ENCODE measurements around the gene TCF7L1.

TCF7L1 gene

DNA sequence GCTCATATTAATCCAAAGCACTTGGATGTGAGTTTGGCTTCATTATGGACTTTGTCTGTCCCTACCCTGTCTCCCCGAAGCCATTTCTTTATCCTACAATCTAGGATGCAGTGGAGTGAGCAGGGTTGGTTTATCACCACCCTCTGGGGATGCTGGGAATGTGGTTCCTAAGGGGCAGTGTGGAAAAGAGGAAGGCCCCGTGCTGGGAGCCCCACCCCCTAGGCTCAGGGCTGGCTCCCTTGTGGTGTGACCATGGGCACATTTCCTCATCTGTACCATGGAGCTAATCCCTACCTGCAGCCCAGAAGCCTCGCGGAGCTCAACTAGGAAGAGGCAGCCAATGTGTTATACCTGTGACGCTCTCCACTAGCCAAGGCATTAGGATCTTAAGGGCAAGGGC lies 102.1 kb downstream of the TCF7L1 start:
- H3K36me3 ChIP-seq: no peaks in the 10 kb centered on the region
- no peak overlapping the region for H3K4me3 ChIP-seq (ENCODE audit: low read depth in 1 of 2, low read length in 1 of 2)
- TF ChIP-seq, protein P1, sequence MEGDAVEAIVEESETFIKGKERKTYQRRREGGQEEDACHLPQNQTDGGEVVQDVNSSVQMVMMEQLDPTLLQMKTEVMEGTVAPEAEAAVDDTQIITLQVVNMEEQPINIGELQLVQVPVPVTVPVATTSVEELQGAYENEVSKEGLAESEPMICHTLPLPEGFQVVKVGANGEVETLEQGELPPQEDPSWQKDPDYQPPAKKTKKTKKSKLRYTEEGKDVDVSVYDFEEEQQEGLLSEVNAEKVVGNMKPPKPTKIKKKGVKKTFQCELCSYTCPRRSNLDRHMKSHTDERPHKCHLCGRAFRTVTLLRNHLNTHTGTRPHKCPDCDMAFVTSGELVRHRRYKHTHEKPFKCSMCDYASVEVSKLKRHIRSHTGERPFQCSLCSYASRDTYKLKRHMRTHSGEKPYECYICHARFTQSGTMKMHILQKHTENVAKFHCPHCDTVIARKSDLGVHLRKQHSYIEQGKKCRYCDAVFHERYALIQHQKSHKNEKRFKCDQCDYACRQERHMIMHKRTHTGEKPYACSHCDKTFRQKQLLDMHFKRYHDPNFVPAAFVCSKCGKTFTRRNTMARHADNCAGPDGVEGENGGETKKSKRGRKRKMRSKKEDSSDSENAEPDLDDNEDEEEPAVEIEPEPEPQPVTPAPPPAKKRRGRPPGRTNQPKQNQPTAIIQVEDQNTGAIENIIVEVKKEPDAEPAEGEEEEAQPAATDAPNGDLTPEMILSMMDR (IDR thresholded peaks at IDR 0.05): no peak
- no peaks in the 10 kb centered on the region for H3K9me3 ChIP-seq
- peaks cover 33% of the 10 kb centered on the region for H3K27me3 ChIP-seq
- H3K4me1 ChIP-seq (ENCODE audit: control insufficient read depth in 1 of 2, insufficient read depth in 1 of 2, low read depth in 1 of 2, low read length in 1 of 2): no peaks in the 10 kb centered on the region
- H3K27ac ChIP-seq: no peak overlapping the region

DNA sequence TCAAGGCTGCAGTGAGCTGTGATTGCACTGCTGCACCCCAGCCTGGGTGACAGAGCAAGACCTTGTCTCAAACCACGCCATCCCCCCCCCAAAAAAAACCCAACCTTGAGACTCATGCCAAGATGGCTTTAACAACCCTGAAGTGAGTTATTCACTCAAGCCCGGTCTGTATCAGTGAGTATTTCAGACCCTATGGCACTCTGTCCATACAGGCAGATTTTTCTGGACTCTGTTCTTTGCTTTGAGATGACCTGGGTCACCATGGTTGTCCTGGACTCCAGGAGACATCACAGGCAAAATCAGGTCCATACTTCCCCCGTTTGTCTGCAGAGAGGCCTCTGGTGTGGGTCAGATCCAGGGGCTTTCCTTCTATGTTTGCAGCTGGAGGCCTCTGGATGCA lies 102.9 kb downstream of the TCF7L1 start:
- H3K4me1 ChIP-seq (ENCODE audit: control insufficient read depth in 1 of 2, insufficient read depth in 1 of 2, low read depth in 1 of 2, low read length in 1 of 2): no peaks in the 10 kb centered on the region
- H3K36me3 ChIP-seq: no peaks in the 10 kb centered on the region
- no peak overlapping the region for H3K27ac ChIP-seq
- H3K27me3 ChIP-seq: peaks cover 29% of the 10 kb centered on the region
- H3K9me3 ChIP-seq: no peaks in the 10 kb centered on the region
- TF ChIP-seq, protein P1 (IDR thresholded peaks at IDR 0.05): no peak
- no peak overlapping the region for H3K4me3 ChIP-seq (ENCODE audit: low read depth in 1 of 2, low read length in 1 of 2)

DNA sequence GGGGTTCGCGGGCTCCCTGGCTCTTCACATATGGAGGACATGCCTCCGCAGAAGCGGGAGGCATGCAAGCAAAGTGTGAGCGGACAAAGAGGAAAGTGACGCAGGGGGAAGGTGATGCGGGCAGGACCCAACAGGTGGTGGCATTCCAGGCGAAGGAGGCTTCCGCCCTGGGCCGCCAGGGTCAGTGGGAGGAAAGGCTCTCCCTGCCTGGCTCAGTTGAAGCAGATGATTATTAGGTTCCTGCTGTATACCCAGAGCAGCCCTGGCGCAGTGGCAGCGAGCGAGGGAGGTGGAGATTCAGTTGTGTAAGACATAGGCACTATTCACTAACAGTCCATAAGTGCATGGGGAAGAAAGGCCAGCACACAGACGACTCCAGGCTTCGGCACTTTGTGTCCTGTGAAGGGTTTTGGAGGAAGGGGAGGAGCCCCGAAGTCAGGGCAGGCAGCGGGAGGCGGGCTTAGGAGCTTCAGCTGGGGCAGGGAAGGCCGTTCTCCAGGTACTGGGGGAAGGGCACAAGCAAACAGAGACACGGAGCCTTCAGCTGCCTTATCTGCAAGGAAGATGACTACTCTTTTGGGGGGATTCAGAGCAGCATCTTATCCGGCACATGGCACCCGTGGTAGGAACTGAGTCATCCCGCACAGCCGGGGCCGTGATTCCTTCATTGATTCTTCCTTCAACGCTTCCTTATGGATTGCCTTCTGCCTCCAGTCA lies 104.8 kb downstream of the TCF7L1 start:
- TF ChIP-seq, protein P1 (IDR thresholded peaks at IDR 0.05): no peak
- peaks cover 24% of the 10 kb centered on the region for H3K27me3 ChIP-seq
- no peaks in the 10 kb centered on the region for H3K36me3 ChIP-seq
- H3K4me1 ChIP-seq (ENCODE audit: control insufficient read depth in 1 of 2, insufficient read depth in 1 of 2, low read depth in 1 of 2, low read length in 1 of 2): no peaks in the 10 kb centered on the region
- H3K27ac ChIP-seq: no peak overlapping the region
- no peaks in the 10 kb centered on the region for H3K9me3 ChIP-seq
- no peak overlapping the region for H3K4me3 ChIP-seq (ENCODE audit: low read depth in 1 of 2, low read length in 1 of 2)

DNA sequence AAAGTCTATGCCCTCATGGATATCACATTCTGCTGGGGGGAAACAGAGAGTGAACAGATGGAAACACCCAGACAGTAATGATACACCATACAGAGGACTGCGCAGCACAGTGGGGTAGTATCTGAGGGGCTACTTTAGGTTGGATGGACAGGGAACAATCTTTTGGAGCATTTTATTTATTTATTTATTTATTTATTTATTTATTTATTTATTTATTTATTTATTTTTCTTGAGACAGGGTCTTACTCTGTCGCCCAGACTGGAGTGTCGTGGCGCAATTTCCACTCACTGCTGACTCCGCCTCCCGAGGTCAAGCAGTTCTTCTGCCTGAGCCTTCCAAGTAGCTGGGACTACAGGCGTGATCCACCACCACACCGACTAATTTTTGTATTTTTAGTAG lies 105.4 kb downstream of the TCF7L1 start:
- H3K27me3 ChIP-seq: peaks cover 24% of the 10 kb centered on the region
- H3K9me3 ChIP-seq: no peaks in the 10 kb centered on the region
- H3K27ac ChIP-seq: no peak overlapping the region
- TF ChIP-seq, protein P1 (IDR thresholded peaks at IDR 0.05): no peak
- no peak overlapping the region for H3K4me3 ChIP-seq (ENCODE audit: low read depth in 1 of 2, low read length in 1 of 2)
- no peaks in the 10 kb centered on the region for H3K4me1 ChIP-seq (ENCODE audit: control insufficient read depth in 1 of 2, insufficient read depth in 1 of 2, low read depth in 1 of 2, low read length in 1 of 2)
- no peaks in the 10 kb centered on the region for H3K36me3 ChIP-seq

DNA sequence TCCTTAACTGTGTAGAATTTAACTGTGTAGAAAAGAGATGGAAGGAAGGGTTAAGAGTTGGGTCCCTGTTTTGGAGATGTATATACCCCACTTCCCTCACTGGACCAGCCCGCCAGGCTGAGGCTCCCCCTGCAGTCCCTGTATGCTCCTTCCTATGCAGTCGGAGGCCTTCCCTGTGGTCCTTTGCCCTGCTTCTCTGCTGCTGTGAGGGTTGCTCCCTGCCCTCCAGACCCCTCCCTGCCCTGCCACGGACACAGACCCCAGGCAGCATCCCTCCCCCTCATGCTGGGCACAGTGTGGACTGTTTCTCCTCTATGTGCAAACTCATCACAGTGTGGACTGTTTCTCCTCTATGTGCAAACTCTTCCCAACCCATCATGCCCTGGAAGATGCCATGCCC lies 105.9 kb downstream of the TCF7L1 start:
- TF ChIP-seq, protein P1 (IDR thresholded peaks at IDR 0.05): no peak
- peaks cover 24% of the 10 kb centered on the region for H3K27me3 ChIP-seq
- H3K4me3 ChIP-seq (ENCODE audit: low read depth in 1 of 2, low read length in 1 of 2): no peak overlapping the region
- no peaks in the 10 kb centered on the region for H3K9me3 ChIP-seq
- H3K4me1 ChIP-seq (ENCODE audit: control insufficient read depth in 1 of 2, insufficient read depth in 1 of 2, low read depth in 1 of 2, low read length in 1 of 2): no peaks in the 10 kb centered on the region
- no peak overlapping the region for H3K27ac ChIP-seq
- no peaks in the 10 kb centered on the region for H3K36me3 ChIP-seq
